NCI-H748 (cell line): ENCODE results near the gene NTM.

Source experiments
- DNase-seq: peaks from one replicate; lab custom pipeline; 2025; ENCODE audit not compliant: unreplicated experiment; lab: John Stamatoyannopoulos, UW

The NTM gene

DNA sequence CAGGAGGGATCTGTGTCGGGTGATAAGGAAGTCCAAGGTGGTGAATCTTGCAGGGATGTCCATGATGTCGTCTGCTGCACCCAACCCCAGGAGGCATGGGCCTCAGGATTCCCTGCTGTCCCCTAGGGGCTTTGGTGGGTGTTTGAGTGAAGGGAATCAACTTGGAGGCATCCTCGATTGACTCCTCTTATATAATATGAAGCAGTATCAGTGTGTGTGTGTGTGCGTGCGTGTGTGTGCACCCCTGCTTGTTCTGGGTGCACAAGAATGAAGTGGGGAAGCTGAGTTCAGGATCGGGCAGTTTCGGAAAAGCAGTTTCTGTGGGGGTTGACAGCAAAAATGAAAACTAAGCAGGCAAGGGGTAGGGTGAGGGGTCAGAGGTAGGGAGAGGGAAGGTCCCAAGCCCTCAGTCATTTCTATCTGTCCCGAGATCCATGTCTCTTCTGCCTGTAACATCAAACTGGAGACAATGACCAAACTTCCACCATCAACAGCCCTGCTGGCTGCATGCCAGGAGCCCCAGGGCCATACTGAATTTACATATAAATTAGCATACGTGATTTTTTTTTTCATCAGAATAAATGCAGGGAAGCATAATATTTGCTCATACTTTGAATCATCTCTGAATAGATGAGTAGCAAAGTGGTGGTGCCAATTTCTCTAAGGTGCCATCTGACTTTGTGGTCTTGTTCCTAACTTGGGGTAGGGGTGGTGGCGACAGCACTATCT lies 2.0 kb downstream of the NTM start:
- DNase-seq = peak; percentile 10

GRCh38 chr11:131373095-131373725 lies 2.8 kb downstream of the NTM start:
- DNase-seq = no peak

- no peak for DNase-seq
Measured at GRCh38 chr11:131373756-131374155, 3.3 kb downstream of the NTM start.

DNA sequence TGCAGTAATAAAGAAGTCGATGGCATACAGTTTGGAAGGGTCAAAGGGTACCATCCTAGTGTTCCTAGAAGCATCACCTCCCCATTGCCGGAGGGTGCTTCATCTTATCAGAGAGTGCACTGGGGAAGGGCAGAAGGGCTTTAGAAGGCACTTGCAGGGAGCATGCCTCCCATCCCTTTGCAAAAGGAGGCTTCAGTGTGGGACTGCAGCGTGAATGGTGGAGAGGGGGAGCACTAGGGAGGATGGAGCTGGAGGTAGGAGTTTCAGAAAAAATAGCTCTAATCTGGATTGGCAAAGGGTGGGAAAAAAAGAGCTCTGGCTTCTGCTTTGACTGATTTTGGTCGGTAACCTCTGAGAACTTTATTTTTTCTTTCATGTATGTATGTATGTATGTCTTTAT lies 5.0 kb downstream of the NTM start:
- DNase-seq = peak; percentile 77

DNA sequence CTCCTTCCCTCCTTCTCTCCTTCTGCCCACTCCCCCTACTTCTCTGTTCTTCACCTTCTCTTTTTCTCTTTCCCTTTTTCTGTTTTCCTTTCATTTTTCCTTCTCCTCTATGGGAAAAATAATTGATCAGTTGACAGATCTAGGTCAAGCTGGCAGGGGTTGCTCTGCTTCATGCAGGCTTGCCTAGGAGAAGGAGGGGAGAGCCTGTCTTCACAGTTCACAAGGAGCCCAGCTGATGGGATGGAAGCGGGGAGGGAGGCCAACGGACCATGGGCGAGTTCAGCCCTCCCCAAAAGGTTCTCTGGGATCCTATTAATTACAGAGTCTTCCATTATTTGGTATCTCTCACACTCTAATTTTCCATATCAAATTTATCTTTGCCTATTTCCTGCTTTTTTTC lies 5.5 kb downstream of the NTM start:
- DNase-seq = no peak

GRCh38 chr11:131378931-131379330 lies 8.5 kb downstream of the NTM start:
- no peak for DNase-seq

GRCh38 chr11:131385763-131386390 lies 15.5 kb downstream of the NTM start:
- DNase-seq = no peak

- DNase-seq = no peak
Measured at GRCh38 chr11:131386408-131386807, 16.0 kb downstream of the NTM start.

DNA sequence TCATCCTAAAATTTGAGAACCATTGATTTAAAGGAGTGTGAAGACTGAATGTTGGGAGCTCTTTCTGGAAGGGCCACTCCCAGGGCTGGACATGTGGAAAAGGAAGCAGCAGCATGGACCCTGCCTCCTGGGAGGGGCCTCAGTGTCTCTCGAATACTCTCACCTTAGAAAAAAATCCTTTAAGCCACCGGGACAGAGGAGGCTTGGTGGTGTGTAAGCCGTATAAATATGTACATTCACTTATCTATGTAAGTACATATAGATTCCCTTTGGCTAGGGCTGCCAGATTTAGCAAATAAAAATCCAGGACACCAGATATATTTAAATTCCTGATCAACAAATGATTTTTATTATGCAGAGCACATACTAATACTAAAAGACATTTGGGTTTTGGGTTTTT lies 17.6 kb downstream of the NTM start:
- no peak for DNase-seq

GRCh38 chr11:131389582-131389981 lies 19.2 kb downstream of the NTM start:
- peak; percentile 56 for DNase-seq

- DNase-seq = no peak
Measured at GRCh38 chr11:131391176-131391575, 20.8 kb downstream of the NTM start.

GRCh38 chr11:131392528-131393255 lies 22.3 kb downstream of the NTM start:
- peak; percentile 32 for DNase-seq

GRCh38 chr11:131393691-131394090 lies 23.3 kb downstream of the NTM start:
- DNase-seq = no peak

DNA sequence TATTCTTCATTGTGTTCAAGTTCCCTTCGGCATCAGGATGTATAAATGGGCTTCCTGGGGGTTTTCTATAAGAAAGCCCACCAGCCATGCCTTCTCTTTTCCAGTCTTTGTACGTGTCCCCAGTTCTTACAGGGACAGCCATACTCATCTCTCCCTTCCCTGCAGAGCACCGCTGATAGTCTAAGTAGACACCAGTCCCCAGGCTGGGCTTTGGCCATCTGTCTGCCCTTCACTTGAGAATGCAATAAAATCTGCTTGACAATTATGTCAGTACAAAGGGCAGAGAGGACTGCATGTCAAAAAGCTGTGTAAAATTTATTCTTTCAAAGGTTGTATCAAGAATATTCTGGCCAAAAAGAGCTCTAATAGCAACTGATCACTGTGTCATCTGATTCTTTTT lies 27.3 kb downstream of the NTM start:
- DNase-seq = peak; percentile 16

- no peak for DNase-seq
Measured at GRCh38 chr11:131402040-131402439, 31.6 kb downstream of the NTM start.

- no peak for DNase-seq
Measured at GRCh38 chr11:131404010-131404409, 33.6 kb downstream of the NTM start.

GRCh38 chr11:131408025-131408640 lies 37.7 kb downstream of the NTM start:
- DNase-seq = peak; percentile 53

GRCh38 chr11:131409345-131409744 lies 38.9 kb downstream of the NTM start:
- no peak for DNase-seq

DNA sequence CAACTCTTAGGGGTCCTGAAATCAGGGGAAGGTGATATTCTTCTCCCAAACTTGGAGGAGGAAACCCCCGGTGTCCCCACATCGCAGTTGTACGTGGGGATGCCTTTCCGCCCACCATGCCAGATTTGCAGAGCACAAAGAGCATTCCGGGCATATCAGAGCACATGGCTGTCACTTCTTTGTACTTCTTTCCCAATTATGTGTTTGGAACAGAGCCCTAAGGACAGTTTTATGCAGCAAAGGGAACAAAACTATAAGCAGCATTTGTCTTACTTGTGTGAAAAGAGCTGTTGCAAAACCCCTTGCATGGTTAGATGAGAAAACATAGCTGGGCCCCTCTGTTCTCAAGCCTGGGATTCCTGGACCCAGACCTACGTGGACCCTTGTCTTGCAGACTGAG lies 41.2 kb downstream of the NTM start:
- no peak for DNase-seq

GRCh38 chr11:131412061-131412460 lies 41.6 kb downstream of the NTM start:
- DNase-seq = no peak

DNA sequence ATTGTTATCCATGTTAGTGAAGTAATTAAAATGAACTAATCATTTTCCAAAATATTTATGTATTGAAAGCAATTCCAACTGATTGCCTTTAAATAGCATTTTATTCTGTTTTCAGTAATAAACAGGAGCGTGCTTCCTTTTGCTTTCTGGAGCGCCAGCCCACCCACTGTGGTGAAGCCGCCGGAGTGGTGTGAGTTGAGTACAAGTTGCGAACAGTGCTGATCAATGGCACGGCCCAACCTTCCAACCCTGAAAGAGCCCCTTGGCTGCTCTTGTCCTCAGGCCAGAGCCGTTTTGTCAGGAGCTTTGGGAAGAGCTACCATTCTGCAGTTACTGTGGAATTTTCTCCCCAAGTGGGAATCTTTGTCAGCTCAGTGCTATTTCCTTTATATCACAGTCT lies 42.8 kb downstream of the NTM start:
- no peak for DNase-seq
